K562 (cell line): ENCODE data around the gene EID2. TPM values are rescaled to one million over a fixed set of nuclear protein-coding genes. Genes with fewer than 3 reads are reported as not detected.

Experiments used
- FOXA3 ChIP-seq, 2 experiments: fragments of 450-650 bp in 1 of 2; sonication (generic) in 1 of 2; formaldehyde crosslinking; IDR thresholded peaks in 1 of 2; conservative IDR thresholded peaks in 1 of 2; 2 replicates each; pipeline versions ENCODE4 v1.4.0 to v1.8.0; 2020 to 2022; ENCODE audit warnings: mild to moderate bottlenecking in 2 of 2, missing genetic modification reagents in 1 of 2
- GMEB1 ChIP-seq: fragments of 250-450 bp; sonication (Bioruptor Pico); IDR thresholded peaks from 2 replicates; pipeline ENCODE4 v1.4.0; 2020; ENCODE audit warnings: mild to moderate bottlenecking
- HNRNPK ChIP-seq: fragments of 200-400 bp; formaldehyde crosslinking; IDR thresholded peaks from one replicate; pipeline ENCODE4 v1.6.1; 2018; ENCODE audit warnings: mild to moderate bottlenecking, low read depth, low read length; ENCODE audit not compliant: poor library complexity, severe bottlenecking
- KAT7 ChIP-seq: sonication (generic); formaldehyde crosslinking; IDR thresholded peaks from 2 replicates; pipeline ENCODE4 v1.8.0; 2022; ENCODE audit warnings: missing genetic modification reagents, mild to moderate bottlenecking, borderline replicate concordance
- MITF ChIP-seq: IDR thresholded peaks from 2 replicates; pipeline ENCODE4 v1.6.1; 2014; ENCODE audit warnings: antibody characterized with exemption
- PHF21A ChIP-seq: fragments of 450-650 bp; IDR thresholded peaks from 2 replicates; pipeline ENCODE4 v1.6.1; 2017; ENCODE audit warnings: low read depth, borderline replicate concordance
- USF1 ChIP-seq: sonication (generic); formaldehyde crosslinking; IDR thresholded peaks from 2 replicates; pipeline ENCODE4 v1.9.0; 2022; ENCODE audit warnings: mild to moderate bottlenecking, missing genetic modification reagents
- ZNF407 ChIP-seq: fragments of 450-650 bp; IDR thresholded peaks from 2 replicates; pipeline ENCODE4 v1.6.1; 2016; ENCODE audit warnings: low read depth
- ZNF639 ChIP-seq, 2 experiments: fragments of 200-800 bp in 1 of 2; sonication (Bioruptor generic) in 1 of 2; sonication (generic) in 1 of 2; formaldehyde crosslinking in 1 of 2; IDR thresholded peaks in 1 of 2; conservative IDR thresholded peaks in 1 of 2; 2 replicates each; pipeline versions ENCODE4 v1.5.0 to v1.6.1; 2016 to 2020; ENCODE audit warnings: missing compliant biosample characterization in 1 of 2, missing genetic modification characterization in 1 of 2, missing genetic modification reagents in 1 of 2
- polyA plus RNA-seq, 8 experiments: library from polyadenylated mRNA; depleted of rRNA in 4 of 8; stranded (reverse) in 5 of 8; unstranded in 3 of 8; fragments of >200 nt; fragmentation: Nextera tagmentation in 2 of 8; fragmentation: Illumina TruSeq in 1 of 8; extraction: Ambion mirVana in 2 of 8; extraction: Trizol in 1 of 8; gene quantifications; 2 replicates each; pipeline versions ENCODE4 v1.2.1 to v1.2.3, GENCODE V29; 2011 to 2014; ENCODE audit warnings: inconsistent platforms in 1 of 8, missing spikeins in 1 of 8
- total RNA-seq, 7 experiments: library from RNA; depleted of rRNA in 6 of 7; stranded (reverse); fragments of >200 nt in 6 of 7; fragmentation: Illumina TruSeq in 2 of 7; extraction: Trizol in 2 of 7; gene quantifications; 2 replicates each; pipeline versions ENCODE4 v1.2.1 to v1.2.3, GENCODE V29; 2011 to 2021; ENCODE audit warnings: low replicate concordance in 1 of 7

EID2 gene
- total and polyA plus RNA-seq, 9 of the 15 experiments (the other 6 are each of a cell fraction or from before 2014, with no cell fraction given) = 2.5 to 18.5 (median 11.3) TPM

- TF ChIP-seq ZNF639 (CRISPR knock-in tag; conservative IDR thresholded peaks at IDR 0.05 in 1 of 2, IDR thresholded peaks at IDR 0.05 in 1 of 2) (no peak), HNRNPK (no peak), GMEB1 (CRISPR knock-in tag) (peak; percentile 70), ZNF407 (no peak), PHF21A (no peak), KAT7 (peak; percentile 99), MITF (no peak), USF1 (no peak; the same call in 1 of the 2 replicates), FOXA3 (CRISPR knock-in tag; conservative IDR thresholded peaks at IDR 0.05 in 1 of 2, IDR thresholded peaks at IDR 0.05 in 1 of 2) (peak in 1 of 2 experiments; percentile 95; a peak in 2 of 4 replicates)
Measured at GRCh38 chr19:39502640-39503417, 37.1 kb downstream of the EID2 start (continued).
